ENCODE results near the gene ELOA.

Gene ELOA

DNA sequence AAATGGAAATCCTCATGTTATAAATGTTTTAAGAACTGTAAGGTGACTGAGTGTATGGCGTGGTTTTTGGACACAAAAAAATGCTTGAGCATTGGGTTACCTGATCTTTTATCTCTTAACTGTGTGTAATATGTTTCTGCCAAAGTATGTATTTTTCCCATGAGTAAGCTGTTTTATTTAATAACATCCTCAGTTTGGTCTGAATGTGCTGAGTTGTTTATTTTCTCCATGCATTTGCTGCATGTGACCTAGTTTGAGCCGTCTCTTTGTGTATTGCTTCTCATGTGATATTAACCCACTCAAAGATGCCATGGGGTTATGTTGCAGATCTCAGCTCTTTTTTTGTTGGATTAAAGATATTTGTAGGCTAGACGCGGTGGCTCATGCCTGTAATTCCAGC lies 41.6 kb downstream of the ELOA start:
- peak; percentile 83 for DNase-seq (ENCODE audit: low read depth)
- H3K4me3 ChIP-seq (ENCODE audit: low read depth, low read length): no peak overlapping the region

DNA sequence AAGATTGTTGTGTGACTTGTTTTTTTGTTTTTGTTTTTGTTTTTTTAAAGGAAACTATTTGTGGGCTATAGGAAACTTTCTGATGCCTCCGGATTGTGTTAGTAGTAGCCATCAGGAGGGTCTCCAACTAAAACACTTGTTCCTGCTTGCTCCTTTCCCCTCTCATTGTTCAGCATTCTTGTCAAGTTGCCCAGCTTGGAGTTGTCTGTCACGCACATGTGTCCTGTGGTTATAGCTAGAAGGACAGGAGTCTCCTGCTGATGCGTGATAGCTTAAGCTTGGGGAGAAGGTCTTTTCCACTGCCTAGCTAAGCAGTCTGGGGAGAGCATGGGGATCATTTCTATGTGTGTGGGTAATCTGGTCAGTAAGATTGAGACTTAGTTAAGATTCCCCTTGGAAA lies 44.4 kb downstream of the ELOA start:
- no peak overlapping the region for H3K4me3 ChIP-seq (ENCODE audit: low read depth, low read length)
- no peak for DNase-seq (ENCODE audit: low read depth)
- TF ChIP-seq, protein P1, sequence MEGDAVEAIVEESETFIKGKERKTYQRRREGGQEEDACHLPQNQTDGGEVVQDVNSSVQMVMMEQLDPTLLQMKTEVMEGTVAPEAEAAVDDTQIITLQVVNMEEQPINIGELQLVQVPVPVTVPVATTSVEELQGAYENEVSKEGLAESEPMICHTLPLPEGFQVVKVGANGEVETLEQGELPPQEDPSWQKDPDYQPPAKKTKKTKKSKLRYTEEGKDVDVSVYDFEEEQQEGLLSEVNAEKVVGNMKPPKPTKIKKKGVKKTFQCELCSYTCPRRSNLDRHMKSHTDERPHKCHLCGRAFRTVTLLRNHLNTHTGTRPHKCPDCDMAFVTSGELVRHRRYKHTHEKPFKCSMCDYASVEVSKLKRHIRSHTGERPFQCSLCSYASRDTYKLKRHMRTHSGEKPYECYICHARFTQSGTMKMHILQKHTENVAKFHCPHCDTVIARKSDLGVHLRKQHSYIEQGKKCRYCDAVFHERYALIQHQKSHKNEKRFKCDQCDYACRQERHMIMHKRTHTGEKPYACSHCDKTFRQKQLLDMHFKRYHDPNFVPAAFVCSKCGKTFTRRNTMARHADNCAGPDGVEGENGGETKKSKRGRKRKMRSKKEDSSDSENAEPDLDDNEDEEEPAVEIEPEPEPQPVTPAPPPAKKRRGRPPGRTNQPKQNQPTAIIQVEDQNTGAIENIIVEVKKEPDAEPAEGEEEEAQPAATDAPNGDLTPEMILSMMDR (IDR thresholded peaks at IDR 0.05; ENCODE audit: control insufficient read depth, extremely low read depth, insufficient read depth): no peak

More for the DNA sequence above, 41.6 kb downstream of the ELOA start:
- TF ChIP-seq, protein P1 (IDR thresholded peaks at IDR 0.05; ENCODE audit: control insufficient read depth, extremely low read depth, insufficient read depth): no peak

DNA sequence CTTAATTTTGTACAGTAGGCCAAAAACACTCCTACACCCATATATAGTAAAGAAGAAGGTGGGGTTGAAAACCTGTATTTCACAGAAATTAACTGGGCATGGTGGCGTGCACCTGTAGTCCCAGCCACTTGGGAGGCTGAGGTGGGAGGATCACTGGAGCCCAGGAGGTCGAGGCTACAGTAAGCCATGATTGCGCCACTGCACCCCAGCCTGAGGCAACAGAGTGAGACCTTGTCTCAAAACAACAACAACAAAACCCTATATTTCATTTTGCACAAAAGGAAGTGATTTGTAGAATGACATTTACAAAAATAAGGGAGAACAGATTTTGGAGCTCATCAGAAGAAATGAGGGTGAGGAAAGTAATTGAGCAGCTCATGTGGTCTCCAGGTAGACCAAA lies 45.4 kb downstream of the ELOA start:
- DNase-seq (ENCODE audit: low read depth): no peak
- TF ChIP-seq, protein P1 (IDR thresholded peaks at IDR 0.05; ENCODE audit: control insufficient read depth, extremely low read depth, insufficient read depth): no peak
- no peak overlapping the region for H3K4me3 ChIP-seq (ENCODE audit: low read depth, low read length)

DNA sequence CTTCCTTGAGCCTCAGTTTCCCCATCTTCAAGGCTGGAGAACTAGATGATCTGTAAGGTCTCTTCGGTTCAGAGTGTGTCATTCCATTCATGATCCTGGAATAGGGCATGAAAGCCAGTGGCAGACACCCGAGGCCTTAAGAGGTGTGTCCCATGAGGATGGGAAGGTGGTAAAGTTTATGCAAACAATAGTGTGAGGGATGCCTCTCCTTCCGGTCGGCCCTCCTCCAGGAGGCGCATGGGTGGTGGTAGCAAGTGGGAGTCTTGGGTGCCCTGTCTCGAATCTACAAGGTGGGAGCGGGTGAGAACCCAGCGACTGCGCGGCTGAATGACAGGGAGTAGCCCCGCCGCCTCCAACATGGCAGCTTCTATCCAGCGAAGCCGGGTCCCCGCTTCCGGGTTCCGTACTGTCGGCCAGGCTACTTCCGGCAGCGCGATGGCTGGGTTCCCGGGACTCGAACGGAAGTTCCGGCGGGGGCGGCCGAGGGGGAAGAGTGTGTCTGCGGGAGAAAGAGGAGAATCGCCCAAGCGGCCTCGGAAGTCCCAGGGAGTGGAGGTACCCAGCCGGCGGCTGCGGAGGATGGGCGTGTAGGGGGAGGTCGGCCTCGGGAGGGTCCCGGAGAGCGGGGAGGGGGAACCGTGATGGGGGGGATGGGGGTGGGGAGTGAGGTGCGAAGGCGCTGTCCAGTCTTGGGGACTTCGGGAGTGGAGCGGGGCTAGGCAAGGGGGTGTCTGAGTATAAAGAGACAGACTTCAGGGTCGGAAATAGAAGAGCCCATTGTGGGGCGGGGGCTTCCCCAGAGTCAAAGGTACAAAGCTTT lies 47.6 kb downstream of the ELOA start, which contains the start of gene LYPLA2:
Gene LYPLA2, plus strand, starts transcription at position 450 of the 820 bp plus-strand sequence. CDS start 1,538 bp downstream, outside the sequence.
- TF ChIP-seq, protein P1 (IDR thresholded peaks at IDR 0.05; ENCODE audit: control insufficient read depth, extremely low read depth, insufficient read depth): no peak
- no peak for DNase-seq (ENCODE audit: low read depth)

DNA sequence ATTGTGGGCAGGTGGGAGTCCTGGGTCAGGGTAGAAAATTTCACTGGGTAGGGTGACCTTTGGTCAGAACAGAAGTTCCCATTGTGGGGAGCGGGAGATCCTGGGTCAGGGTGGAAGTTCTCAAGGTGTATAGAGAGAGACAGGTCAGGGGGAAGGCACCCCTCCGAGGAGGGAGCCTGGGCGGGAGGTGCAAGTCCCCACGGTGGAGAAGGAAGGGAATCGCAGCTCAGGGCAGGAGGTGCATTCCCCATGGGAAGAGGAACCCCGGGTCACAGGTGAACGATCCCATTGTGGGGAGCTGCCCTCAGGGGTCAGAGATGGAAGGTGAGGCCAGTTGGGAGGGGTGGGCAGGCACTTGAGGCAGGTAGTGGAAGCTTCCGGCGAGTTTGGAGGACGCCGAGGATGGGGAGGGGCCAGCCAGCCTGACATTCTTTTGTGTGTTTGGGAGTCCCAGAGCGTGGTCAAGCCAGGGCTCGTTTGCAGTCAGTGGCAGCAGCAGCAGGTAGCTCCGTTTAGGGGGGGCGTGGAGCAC lies 48.3 kb downstream of the ELOA start:
- DNase-seq (ENCODE audit: low read depth): no peak
- TF ChIP-seq, protein P1 (IDR thresholded peaks at IDR 0.05; ENCODE audit: control insufficient read depth, extremely low read depth, insufficient read depth): no peak
- peak overlapping the region; percentile 85 for H3K4me3 ChIP-seq (ENCODE audit: low read depth, low read length)

More for the DNA sequence above, 47.6 kb downstream of the ELOA start, which contains the start of gene LYPLA2:
- peak within 1 kb of the TSS; percentile 85 for H3K4me3 ChIP-seq (ENCODE audit: low read depth, low read length)

DNA sequence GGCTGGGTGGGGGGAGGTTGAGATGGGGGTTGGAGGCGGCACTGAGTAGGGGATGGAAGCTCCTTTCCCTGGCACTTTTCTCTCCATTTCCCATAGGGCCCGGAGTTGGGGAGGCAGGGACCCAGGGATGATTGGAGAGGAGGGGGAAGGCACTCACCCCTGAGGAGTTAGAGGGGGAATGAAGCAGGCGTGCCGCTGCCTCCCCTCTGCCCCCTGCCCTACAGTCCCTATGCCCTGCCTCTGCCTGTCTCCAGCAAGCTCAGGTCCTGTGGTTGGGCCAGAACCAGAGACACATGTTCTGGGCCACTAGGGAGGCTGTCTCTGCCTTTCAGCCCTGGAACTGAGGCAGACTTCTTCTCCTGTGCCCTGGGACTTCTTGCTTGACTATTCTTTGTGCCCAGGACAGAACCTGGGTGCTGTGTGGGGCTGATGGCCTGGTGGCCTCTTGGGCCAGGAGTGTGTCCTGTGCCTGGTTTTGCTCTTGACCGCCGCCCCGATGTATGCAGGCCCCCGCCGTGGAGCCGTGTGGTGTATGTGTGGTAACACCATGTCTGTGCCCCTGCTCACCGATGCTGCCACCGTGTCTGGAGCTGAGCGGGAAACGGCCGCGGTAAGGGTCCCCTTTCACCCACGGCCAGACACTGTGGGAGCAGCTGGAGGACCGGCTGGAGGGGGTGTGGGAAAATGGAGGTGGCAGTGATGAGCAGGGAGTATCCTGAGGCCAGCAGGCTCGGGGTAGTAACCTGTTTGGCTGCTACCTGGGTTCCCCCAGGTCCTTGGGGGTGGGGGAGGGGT lies 49.1 kb downstream of the ELOA start:
- DNase-seq (ENCODE audit: low read depth): no peak
- H3K4me3 ChIP-seq (ENCODE audit: low read depth, low read length): peak overlapping the region; percentile 85
- TF ChIP-seq, protein P1 (IDR thresholded peaks at IDR 0.05; ENCODE audit: control insufficient read depth, extremely low read depth, insufficient read depth): no peak
